ENCODE results near the gene ADISSP. TPM values are rescaled to one million over a fixed set of nuclear protein-coding genes. Genes with fewer than 3 reads are reported as not detected.

ADISSP gene
- polyA plus RNA-seq, 3 donors, result 59.6 to 78.5 (median 68.5) TPM

- 0% methylated on average over 4 of the region's 4 CpGs for WGBS (ENCODE audit: insufficient coverage)
These were observed 53.5 kb downstream of the ADISSP start for GRCh38 chr20:3714092-3714491.

GRCh38 chr20:3712279-3712873 is 55.2 kb downstream of the ADISSP start, which contains the start of gene SIGLEC1:
TSS of gene SIGLEC1 (minus strand) at chr20:3712600. CDS start at chr20:3707128, 5,472 bp downstream.
- peak within 1 kb of the TSS; percentile 43 to 93 (median 88) for H3K27ac Mint-ChIP-seq

More at GRCh38 chr20:3714092-3714491, 53.5 kb downstream of the ADISSP start:
- peak overlapping the region in 1 of 2 donors; percentile 75 for H3K4me3 Mint-ChIP-seq
- peak; percentile 70 to 88 (median 83) for DNase-seq
- no peak for TF ChIP-seq CTCF (IDR thresholded peaks at IDR 0.05)
- H3K36me3 Mint-ChIP-seq, result no peaks in the 10 kb centered on the region
- no peak overlapping the region for H2AFZ ChIP-seq (ENCODE audit: insufficient read depth, low read depth, low read length, poor library complexity, severe bottlenecking)
- peaks cover 0 to 3% (median 0%) of the 10 kb centered on the region in 7 donors for H3K9me3 Mint-ChIP-seq
- peaks cover 53% of the 10 kb centered on the region for H3K4me1 Mint-ChIP-seq
- no peaks in the 10 kb centered on the region for H4K20me1 ChIP-seq (ENCODE audit: insufficient read depth, low read length)
- H3K4me2 ChIP-seq (replicated peaks; ENCODE audit: extremely low read depth, low read length, poor library complexity, severe bottlenecking), result peak overlapping the region; percentile 56
- peak overlapping the region; percentile 76 to 93 (median 88) for H3K27ac Mint-ChIP-seq
- H3K9ac ChIP-seq (ENCODE audit: insufficient read depth, low read length, poor library complexity, severe bottlenecking), result no peak overlapping the region
- no peaks in the 10 kb centered on the region for H3K36me3 ChIP-seq (replicated peaks in 1 of 2; ENCODE audit: control insufficient read depth in 1 of 2, insufficient read depth in 2 of 2, low read length in 2 of 2)
- H3K9me3 ChIP-seq (replicated peaks in 1 of 2; ENCODE audit: control insufficient read depth in 1 of 2, insufficient read depth in 1 of 2, low read length in 2 of 2), result no peaks in the 10 kb centered on the region
- intact Hi-C loops (cut with micrococcal nuclease), result no loop called here
- H3K27me3 Mint-ChIP-seq (ENCODE audit: low read depth in 3 of 3), result peaks cover 0 to 8% (median 2%) of the 10 kb centered on the region in 3 donors
- H3K27ac ChIP-seq (ENCODE audit: low read depth in 1 of 2, low read length in 2 of 2), result peak overlapping the region; percentile 54 to 58
- no peaks in the 10 kb centered on the region for H3K27me3 ChIP-seq (ENCODE audit: control insufficient read depth in 2 of 2, insufficient read depth in 2 of 2, low read length in 2 of 2)
- H3K79me2 ChIP-seq (ENCODE audit: insufficient read depth, low read length), result no peaks in the 10 kb centered on the region
- H3K4me3 ChIP-seq (replicated peaks in 1 of 3; ENCODE audit: low read depth in 2 of 3, low read length in 3 of 3), result peak overlapping the region in 1 of 3 experiments; percentile 33
- peaks cover 50 to 57% of the 10 kb centered on the region in 2 donors for H3K4me1 ChIP-seq (ENCODE audit: control insufficient read depth in 1 of 2, insufficient read depth in 2 of 2, low read length in 2 of 2)

More at GRCh38 chr20:3712279-3712873, 55.2 kb downstream of the ADISSP start, which contains the start of gene SIGLEC1:
- Mint-ChIP-seq H3K4me1 (peaks cover 53% of the 10 kb centered on the region), H3K4me3 (peak within 1 kb of the TSS; percentile 50 to 95), H3K27me3 (ENCODE audit: low read depth in 3 of 3) (peaks cover 0 to 8% (median 2%) of the 10 kb centered on the region in 3 donors), H3K9me3 (peaks cover 0 to 3% (median 0%) of the 10 kb centered on the region in 7 donors), H3K36me3 (no peaks in the 10 kb centered on the region)
- H3K4me2 ChIP-seq (replicated peaks; ENCODE audit: extremely low read depth, low read length, poor library complexity, severe bottlenecking), result peak within 1 kb of the TSS; percentile 66
- intact Hi-C loops (cut with micrococcal nuclease), result no loop called here
- no peaks in the 10 kb centered on the region for H3K79me2 ChIP-seq (ENCODE audit: insufficient read depth, low read length)
- peak within 1 kb of the TSS; percentile 7 for H3K9ac ChIP-seq (ENCODE audit: insufficient read depth, low read length, poor library complexity, severe bottlenecking)
- WGBS (ENCODE audit: insufficient coverage), result 0% methylated on average over 6 of the region's 15 CpGs
- TF ChIP-seq CTCF (IDR thresholded peaks at IDR 0.05), result no peak
- peak; percentile 87 to 98 (median 88) for DNase-seq
- no peaks in the 10 kb centered on the region for H3K27me3 ChIP-seq (ENCODE audit: control insufficient read depth in 2 of 2, insufficient read depth in 2 of 2, low read length in 2 of 2)
- peak within 1 kb of the TSS; percentile 9 to 73 (median 16) for H3K4me3 ChIP-seq (replicated peaks in 1 of 3; ENCODE audit: low read depth in 2 of 3, low read length in 3 of 3)
- H4K20me1 ChIP-seq (ENCODE audit: insufficient read depth, low read length), result no peaks in the 10 kb centered on the region
- H3K9me3 ChIP-seq (replicated peaks in 1 of 2; ENCODE audit: control insufficient read depth in 1 of 2, insufficient read depth in 1 of 2, low read length in 2 of 2), result no peaks in the 10 kb centered on the region
- H2AFZ ChIP-seq (ENCODE audit: insufficient read depth, low read depth, low read length, poor library complexity, severe bottlenecking), result peak within 1 kb of the TSS; percentile 57
- H3K27ac ChIP-seq (ENCODE audit: low read depth in 1 of 2, low read length in 2 of 2), result peak within 1 kb of the TSS; percentile 20 to 67
- H3K4me1 ChIP-seq (ENCODE audit: control insufficient read depth in 1 of 2, insufficient read depth in 2 of 2, low read length in 2 of 2), result peaks cover 50 to 57% of the 10 kb centered on the region in 2 donors
- H3K36me3 ChIP-seq (replicated peaks in 1 of 2; ENCODE audit: control insufficient read depth in 1 of 2, insufficient read depth in 2 of 2, low read length in 2 of 2), result no peaks in the 10 kb centered on the region

Data from CD14-positive monocyte (primary cell).